Panc1 (cell line): ENCODE results near the gene CD207. TPM values are rescaled to one million over a fixed set of nuclear protein-coding genes. Genes with fewer than 3 reads are reported as not detected.
A peak's percentile ranks its signal among the peaks of the same experiment; 100 is the strongest.

Source experiments
- ATAC-seq: fragments of 200-7000 bp; cut with Tn5 transposase; 2 replicates; pipeline ENCODE4 v1.9.1; 2020; ENCODE audit warnings: mild to moderate bottlenecking, moderate library complexity
- BruUV-seq: library from RNA; stranded (reverse); fragments of 400-500 nt; replicated peaks from 2 replicates; lab custom pipeline; 2021; lab: Mats Ljungman, UMichigan
- CTCF ChIA-PET: fragments of 300-600 bp; sonication (Branson Sonifier 250); formaldehyde crosslinking; loops from one replicate; lab custom pipeline; 2022; ENCODE audit warnings: antibody characterized with exemption; lab: Charles Lee
- POLR2A ChIA-PET: fragments of 300-600 bp; sonication (Branson Sonifier 250); formaldehyde crosslinking; loops from one replicate; lab custom pipeline; 2022; ENCODE audit warnings: antibody characterized with exemption; lab: Charles Lee
- DNase-seq: peaks from one replicate; pipeline ENCODE4 v3.0.0-alpha.2; 2010; ENCODE audit warnings: low read depth, low spot score
- H3K27ac ChIP-seq: 2 replicates; pipeline ENCODE4 v1.5.1; 2011; ENCODE audit warnings: mild to moderate bottlenecking, low read length, inconsistent platforms
- H3K27me3 ChIP-seq: fragments of 200-500 bp; sonication (Bioruptor generic); 2 replicates; pipeline ENCODE4 v1.6.0; 2014; ENCODE audit warnings: low read length, inconsistent platforms; ENCODE audit not compliant: control insufficient read depth, insufficient read depth
- H3K36me3 ChIP-seq: fragments of 200-500 bp; sonication (Bioruptor generic); 2 replicates; pipeline ENCODE4 v1.5.1; 2014; ENCODE audit warnings: inconsistent platforms, mild to moderate bottlenecking, low read length, moderate library complexity; ENCODE audit not compliant: control insufficient read depth, insufficient read depth
- H3K4me1 ChIP-seq: 2 replicates; pipeline ENCODE4 v1.5.1; 2011; ENCODE audit warnings: inconsistent platforms, mild to moderate bottlenecking, low read length, moderate library complexity; ENCODE audit not compliant: control insufficient read depth, insufficient read depth
- H3K4me3 ChIP-seq, 2 experiments: 2 replicates each; pipeline ENCODE4 v1.5.1; 2011 to 2012; ENCODE audit warnings: low read depth in 2 of 2, low read length in 2 of 2, mild to moderate bottlenecking in 2 of 2, inconsistent platforms in 1 of 2, moderate library complexity in 1 of 2
- H3K9me3 ChIP-seq: fragments of 200-500 bp; sonication (Bioruptor generic); 2 replicates; pipeline ENCODE4 v1.5.1; 2014; ENCODE audit warnings: low read depth, mild to moderate bottlenecking, inconsistent platforms, low read length, moderate library complexity; ENCODE audit not compliant: control insufficient read depth, insufficient read depth
- POLR2AphosphoS5 ChIP-seq: IDR thresholded peaks from 2 replicates; pipeline ENCODE4 v1.6.1; 2012; ENCODE audit warnings: mild to moderate bottlenecking, low read depth, low read length, moderate library complexity
- REST ChIP-seq, 2 experiments: IDR thresholded peaks; 2 replicates each; pipeline ENCODE4 v1.6.1; 2011 to 2012; ENCODE audit warnings: low read depth in 2 of 2, control low read depth in 1 of 2, low read length in 1 of 2, mild to moderate bottlenecking in 1 of 2, moderate library complexity in 1 of 2; ENCODE audit not compliant: insufficient read depth in 1 of 2
- SIN3A ChIP-seq: IDR thresholded peaks from 2 replicates; pipeline ENCODE4 v1.6.1; 2012; ENCODE audit warnings: low read depth, mild to moderate bottlenecking, low read length, moderate library complexity, borderline replicate concordance; ENCODE audit not compliant: insufficient read depth
- TCF7L2 ChIP-seq: IDR thresholded peaks from 2 replicates; pipeline ENCODE4 v1.6.1; 2011; ENCODE audit warnings: mild to moderate bottlenecking, low read depth, low read length, inconsistent platforms
- in situ Hi-C: cut with HindIII; loops from 2 replicates; pipeline ENCODE4 v1.10.0; 2016; ENCODE audit warnings: low sequenced_read_pairs, low pct_unique_long_range_greater_than_20kb
- intact Hi-C: fragments of 100-400 bp; cut with micrococcal nuclease; formaldehyde crosslinking; loops from one replicate; pipeline ENCODE4 v1.10.0; 2022; ENCODE audit not compliant: unreplicated experiment
- total RNA-seq: library from RNA; stranded (reverse); gene quantifications from one replicate; pipeline ENCODE4 v1.2.1, GENCODE V29; 2021; ENCODE audit not compliant: unreplicated experiment
- TF ChIP-seq, protein P1 (sequence below): fragments of 450-650 bp; IDR thresholded peaks from 2 replicates; pipeline ENCODE4 v1.5.1; 2017; ENCODE audit warnings: mild to moderate bottlenecking

CD207 gene
- total RNA-seq, 1 experiment from 2014 or later: not detected

- DNase-seq (no peak), ATAC-seq (no peak)
- Histone ChIP-seq H3K36me3 (no peaks in the 10 kb centered on the region), H3K9me3 (no peaks in the 10 kb centered on the region), H3K4me3 (no peak overlapping the region), H3K27ac (no peak overlapping the region), H3K4me1 (no peaks in the 10 kb centered on the region), H3K27me3 (peaks cover 3% of the 10 kb centered on the region)
- ChIA-PET CTCF (interaction anchor here (0.9 kb wide), 1 partner anchor 75 kb away, joined by 3 read pairs; no protein-coding TSS in a partner anchor), POLR2A (no interaction called here)
- BruUV-seq: no TSS peak
- no peak for TF ChIP-seq REST (IDR thresholded peaks at IDR 0.05; ENCODE audit: insufficient read depth in 1 of 2, low read depth in 2 of 2, low read length in 1 of 2)
- TF ChIP-seq POLR2AphosphoS5: no peak
- TF ChIP-seq SIN3A: no peak
- TF ChIP-seq TCF7L2: no peak
- TF ChIP-seq, protein P1, sequence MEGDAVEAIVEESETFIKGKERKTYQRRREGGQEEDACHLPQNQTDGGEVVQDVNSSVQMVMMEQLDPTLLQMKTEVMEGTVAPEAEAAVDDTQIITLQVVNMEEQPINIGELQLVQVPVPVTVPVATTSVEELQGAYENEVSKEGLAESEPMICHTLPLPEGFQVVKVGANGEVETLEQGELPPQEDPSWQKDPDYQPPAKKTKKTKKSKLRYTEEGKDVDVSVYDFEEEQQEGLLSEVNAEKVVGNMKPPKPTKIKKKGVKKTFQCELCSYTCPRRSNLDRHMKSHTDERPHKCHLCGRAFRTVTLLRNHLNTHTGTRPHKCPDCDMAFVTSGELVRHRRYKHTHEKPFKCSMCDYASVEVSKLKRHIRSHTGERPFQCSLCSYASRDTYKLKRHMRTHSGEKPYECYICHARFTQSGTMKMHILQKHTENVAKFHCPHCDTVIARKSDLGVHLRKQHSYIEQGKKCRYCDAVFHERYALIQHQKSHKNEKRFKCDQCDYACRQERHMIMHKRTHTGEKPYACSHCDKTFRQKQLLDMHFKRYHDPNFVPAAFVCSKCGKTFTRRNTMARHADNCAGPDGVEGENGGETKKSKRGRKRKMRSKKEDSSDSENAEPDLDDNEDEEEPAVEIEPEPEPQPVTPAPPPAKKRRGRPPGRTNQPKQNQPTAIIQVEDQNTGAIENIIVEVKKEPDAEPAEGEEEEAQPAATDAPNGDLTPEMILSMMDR: no peak
- in situ Hi-C loops: no loop called here
- intact Hi-C loops: no loop called here
Observed at GRCh38 chr2:70873541-70873940, 37.9 kb upstream of the CD207 start.

DNA sequence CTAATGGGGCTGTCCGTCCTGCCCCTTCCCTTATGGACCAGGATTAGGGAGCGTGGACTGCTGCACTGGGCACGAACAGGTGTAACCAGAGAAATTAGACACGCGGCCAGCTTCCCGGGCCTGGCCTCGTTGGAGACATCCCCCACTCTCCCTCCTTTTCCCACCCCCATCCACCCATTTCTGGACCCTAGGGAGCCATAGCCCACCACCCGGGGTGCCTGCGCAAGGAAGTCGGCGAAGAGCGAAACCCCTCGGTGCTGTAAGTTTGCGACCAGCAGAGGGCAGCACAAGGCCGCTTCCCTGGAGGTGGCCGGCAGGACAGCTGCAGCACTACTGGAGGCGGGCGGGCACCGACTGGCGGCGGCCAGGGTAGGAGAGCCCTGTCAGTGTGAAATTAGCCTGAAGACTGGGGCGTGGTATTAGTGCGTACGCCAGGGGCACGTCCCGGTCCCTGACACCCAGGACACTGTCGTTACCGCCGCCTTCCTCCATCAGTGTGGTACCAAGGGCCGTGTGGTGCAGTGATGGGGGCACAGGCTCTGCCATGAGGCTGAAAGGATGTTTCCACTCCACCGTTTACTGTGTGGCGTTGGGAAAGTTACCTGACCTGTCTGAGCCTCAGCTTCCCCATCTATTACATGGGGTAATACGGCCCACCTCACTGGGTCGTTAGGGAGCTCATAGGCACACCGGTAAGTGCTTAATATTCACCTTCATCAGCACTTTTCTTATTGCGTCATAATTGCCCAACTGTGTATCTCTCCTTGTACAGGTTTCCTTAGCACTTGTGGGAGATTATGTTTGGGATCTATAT, 36.0 kb upstream of the CD207 start:
- H3K4me3 ChIP-seq: no peak overlapping the region
- no peak overlapping the region for H3K27ac ChIP-seq
- ChIA-PET CTCF (interaction anchor here (0.7 to 1.5 kb wide), 4 partner anchors 32 to 94 kb away, joined by 3 to 10 read pairs (median 8); no protein-coding TSS in a partner anchor), POLR2A (no interaction called here)
- H3K4me1 ChIP-seq: no peaks in the 10 kb centered on the region
- ATAC-seq: peak; percentile 99
- in situ Hi-C loops: no loop called here
- TF ChIP-seq REST (IDR thresholded peaks at IDR 0.05; ENCODE audit: insufficient read depth in 1 of 2, low read depth in 2 of 2, low read length in 1 of 2) (no peak), TCF7L2 (no peak), SIN3A (no peak)
- TF ChIP-seq, protein P1: peak; percentile 95
- intact Hi-C loops: loop anchor here (2.0 kb wide), 2 partner anchors 49 to 77 kb away; no protein-coding TSS in a partner anchor
- BruUV-seq: no TSS peak
- no peaks in the 10 kb centered on the region for H3K9me3 ChIP-seq
- peaks cover 3% of the 10 kb centered on the region for H3K27me3 ChIP-seq
- peak; percentile 20 for DNase-seq
- no peaks in the 10 kb centered on the region for H3K36me3 ChIP-seq
